ENCODE results near the gene EIF4E3.

DNA sequence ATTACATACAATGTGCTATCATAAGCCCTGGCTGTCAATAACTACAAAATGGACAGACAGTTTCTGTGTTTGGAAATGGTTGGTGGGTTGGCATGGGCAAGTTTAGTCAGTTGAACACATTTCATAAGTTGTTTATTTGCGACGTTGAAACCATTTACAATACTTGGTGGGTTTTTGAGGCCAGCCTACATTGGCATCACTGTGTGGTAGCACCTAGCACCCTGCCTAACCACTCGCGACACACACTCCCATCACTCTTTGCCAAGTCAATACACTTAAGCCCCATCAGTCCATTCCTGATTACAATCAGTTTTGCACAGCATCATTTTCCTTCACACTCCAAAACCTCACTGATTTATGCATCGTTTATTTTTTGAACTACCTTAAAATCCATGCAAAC, 45.9 kb upstream of the EIF4E3 start:
- TF ChIP-seq, protein P1, sequence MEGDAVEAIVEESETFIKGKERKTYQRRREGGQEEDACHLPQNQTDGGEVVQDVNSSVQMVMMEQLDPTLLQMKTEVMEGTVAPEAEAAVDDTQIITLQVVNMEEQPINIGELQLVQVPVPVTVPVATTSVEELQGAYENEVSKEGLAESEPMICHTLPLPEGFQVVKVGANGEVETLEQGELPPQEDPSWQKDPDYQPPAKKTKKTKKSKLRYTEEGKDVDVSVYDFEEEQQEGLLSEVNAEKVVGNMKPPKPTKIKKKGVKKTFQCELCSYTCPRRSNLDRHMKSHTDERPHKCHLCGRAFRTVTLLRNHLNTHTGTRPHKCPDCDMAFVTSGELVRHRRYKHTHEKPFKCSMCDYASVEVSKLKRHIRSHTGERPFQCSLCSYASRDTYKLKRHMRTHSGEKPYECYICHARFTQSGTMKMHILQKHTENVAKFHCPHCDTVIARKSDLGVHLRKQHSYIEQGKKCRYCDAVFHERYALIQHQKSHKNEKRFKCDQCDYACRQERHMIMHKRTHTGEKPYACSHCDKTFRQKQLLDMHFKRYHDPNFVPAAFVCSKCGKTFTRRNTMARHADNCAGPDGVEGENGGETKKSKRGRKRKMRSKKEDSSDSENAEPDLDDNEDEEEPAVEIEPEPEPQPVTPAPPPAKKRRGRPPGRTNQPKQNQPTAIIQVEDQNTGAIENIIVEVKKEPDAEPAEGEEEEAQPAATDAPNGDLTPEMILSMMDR (IDR thresholded peaks at IDR 0.05; ENCODE audit: insufficient read depth, low read length, poor library complexity, severe bottlenecking), result no peak
- TF ChIP-seq EZH2phosphoT487 (conservative IDR thresholded peaks at IDR 0.05; ENCODE audit: low read length), result no peak
